ENCODE measurements around the gene PTPRK. TPM values are rescaled to one million over a fixed set of nuclear protein-coding genes. Genes with fewer than 3 reads are reported as not detected.

PTPRK gene
- 10 to 100 TPM; 10.2 to 22.4 (median 16.7) TPM for total RNA-seq
- polyA plus RNA-seq, result 1 to 10 TPM; 3.2 to 8.0 (median 3.4) TPM
- long read RNA-seq, donor 1, result 0 reads
- long read RNA-seq, donor 2, result 0 reads
- long read RNA-seq, donor 3, partial matches to known transcripts, result 0 of 1 reads
- long read RNA-seq, donor 3, other reads (novel, unspliced or antisense), result 0 of 1 reads
- long read RNA-seq, donor 4, partial matches to known transcripts, result 2 of 3 reads
- long read RNA-seq, donor 4, other reads (novel, unspliced or antisense), result 1 of 3 reads
- long read RNA-seq, donor 5, full-length matches to known transcripts, result 10 of 16 reads
- long read RNA-seq, donor 5, partial matches to known transcripts, result 4 of 16 reads
- long read RNA-seq, donor 5, other reads (novel, unspliced or antisense), result 2 of 16 reads
- long read RNA-seq, donor 6, partial matches to known transcripts, result 1 of 3 reads
- long read RNA-seq, donor 6, other reads (novel, unspliced or antisense), result 1 of 3 reads
- long read RNA-seq, donor 7, partial matches to known transcripts, result 0 of 2 reads
- long read RNA-seq, donor 7, other reads (novel, unspliced or antisense), result 0 of 2 reads
- long read RNA-seq, donor 8, partial matches to known transcripts, result 0 of 1 reads
- long read RNA-seq, donor 8, other reads (novel, unspliced or antisense), result 0 of 1 reads
- long read RNA-seq, donor 9, result 0 reads
- long read RNA-seq, donor 10, result 0 reads

DNA sequence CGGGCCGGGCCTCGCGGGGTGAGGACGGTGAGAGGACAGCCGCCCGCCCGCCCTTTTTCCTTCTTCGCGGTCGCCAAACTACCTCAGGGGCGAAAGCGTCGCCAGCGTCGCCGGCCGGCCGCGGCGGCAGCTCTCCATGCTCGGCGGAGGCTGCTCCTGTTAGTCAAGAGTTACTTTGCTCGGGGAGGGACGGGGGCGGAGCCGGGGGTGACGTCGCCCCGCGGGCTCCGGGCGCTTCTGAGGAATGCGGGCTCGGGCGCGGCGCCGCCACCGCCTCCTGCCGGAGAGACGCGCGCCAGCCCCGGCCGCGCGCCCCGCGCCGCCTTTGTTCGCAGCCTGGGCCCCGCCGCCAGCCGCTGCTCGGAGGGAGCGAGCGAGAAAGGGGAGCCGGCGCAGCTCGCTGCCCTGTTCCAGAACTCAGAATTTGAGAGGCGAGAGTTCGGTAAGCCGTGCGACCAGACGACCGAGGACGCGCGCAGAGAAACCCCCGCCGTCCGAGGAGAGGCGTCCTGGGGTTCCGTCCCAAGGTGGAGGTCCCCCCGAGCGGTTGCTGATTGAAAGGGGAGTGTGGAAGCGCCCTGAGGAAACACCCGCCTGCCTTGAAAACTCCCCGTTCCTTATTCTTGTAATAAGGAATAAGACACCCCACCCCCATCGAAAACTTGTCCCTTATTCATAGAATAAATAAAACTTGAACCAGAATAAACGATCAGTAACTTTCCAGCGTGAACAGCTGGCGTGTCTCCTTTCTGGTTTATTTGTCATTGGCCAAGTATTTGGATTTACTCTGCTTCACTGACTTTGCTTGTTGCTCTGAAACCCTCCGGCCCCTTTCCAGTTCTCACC, at the start of gene PTPRK:
Gene PTPRK, minus strand, starts transcription at position 164 of the 846 bp plus-strand sequence. CDS start 241 bp downstream, outside the sequence.
- Histone ChIP-seq H3K27ac (peak within 1 kb of the TSS; percentile 56 to 96 (median 89)), H3K36me3 (replicated peaks in 1 of 2) (no peaks in the 10 kb centered on the region), H3K4me1 (replicated peaks in 1 of 2) (peaks cover 0 to 5% of the 10 kb centered on the region in 2 donors), H3K9me3 (replicated peaks in 1 of 3) (no peaks in the 10 kb centered on the region), H3K4me3 (peak within 1 kb of the TSS; percentile 7 to 85 (median 60)), H3K27me3 (no peaks in the 10 kb centered on the region)
- DNase-seq, result peak; percentile 92 to 95 (median 93)
- TF ChIP-seq, protein P1, sequence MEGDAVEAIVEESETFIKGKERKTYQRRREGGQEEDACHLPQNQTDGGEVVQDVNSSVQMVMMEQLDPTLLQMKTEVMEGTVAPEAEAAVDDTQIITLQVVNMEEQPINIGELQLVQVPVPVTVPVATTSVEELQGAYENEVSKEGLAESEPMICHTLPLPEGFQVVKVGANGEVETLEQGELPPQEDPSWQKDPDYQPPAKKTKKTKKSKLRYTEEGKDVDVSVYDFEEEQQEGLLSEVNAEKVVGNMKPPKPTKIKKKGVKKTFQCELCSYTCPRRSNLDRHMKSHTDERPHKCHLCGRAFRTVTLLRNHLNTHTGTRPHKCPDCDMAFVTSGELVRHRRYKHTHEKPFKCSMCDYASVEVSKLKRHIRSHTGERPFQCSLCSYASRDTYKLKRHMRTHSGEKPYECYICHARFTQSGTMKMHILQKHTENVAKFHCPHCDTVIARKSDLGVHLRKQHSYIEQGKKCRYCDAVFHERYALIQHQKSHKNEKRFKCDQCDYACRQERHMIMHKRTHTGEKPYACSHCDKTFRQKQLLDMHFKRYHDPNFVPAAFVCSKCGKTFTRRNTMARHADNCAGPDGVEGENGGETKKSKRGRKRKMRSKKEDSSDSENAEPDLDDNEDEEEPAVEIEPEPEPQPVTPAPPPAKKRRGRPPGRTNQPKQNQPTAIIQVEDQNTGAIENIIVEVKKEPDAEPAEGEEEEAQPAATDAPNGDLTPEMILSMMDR (IDR thresholded peaks at IDR 0.05), result peak in 4 of 6 experiments; percentile 13 to 79 (median 78)
- TF ChIP-seq POLR2A (IDR thresholded peaks at IDR 0.05), result peak; percentile 62 to 96
- WGBS, 4 donors, result 1% methylated on average over 5 to 85 of the region's 85 CpGs
- intact Hi-C loops (cut with DNase I), result no loop called here

GRCh38 chr6:128567029-128567428, 46.6 kb upstream of the PTPRK start:
- WGBS, 4 donors, result 63 to 85% (median 73%) methylated on average over 1 of the region's 1 CpG
- H3K27me3 ChIP-seq, result no peaks in the 10 kb centered on the region
- intact Hi-C loops (cut with DNase I), result no loop called here
- DNase-seq, result no peak
- no peak overlapping the region for H3K27ac ChIP-seq
- H3K4me3 ChIP-seq, result no peak overlapping the region
- TF ChIP-seq POLR2A (IDR thresholded peaks at IDR 0.05), result no peak
- TF ChIP-seq, protein P1 (IDR thresholded peaks at IDR 0.05), result no peak
- H3K9me3 ChIP-seq (replicated peaks in 1 of 3), result no peaks in the 10 kb centered on the region
- H3K4me1 ChIP-seq (replicated peaks in 1 of 2), result no peaks in the 10 kb centered on the region
- no peaks in the 10 kb centered on the region for H3K36me3 ChIP-seq (replicated peaks in 1 of 2)

- H3K27ac ChIP-seq, result no peak overlapping the region
- H3K4me3 ChIP-seq, result no peak overlapping the region
- H3K27me3 ChIP-seq, result no peaks in the 10 kb centered on the region
- H3K36me3 ChIP-seq (replicated peaks in 1 of 2), result no peaks in the 10 kb centered on the region
- H3K9me3 ChIP-seq (replicated peaks in 1 of 3), result no peaks in the 10 kb centered on the region
- DNase-seq, result no peak
- H3K4me1 ChIP-seq (replicated peaks in 1 of 2), result no peaks in the 10 kb centered on the region
- TF ChIP-seq, protein P1 (IDR thresholded peaks at IDR 0.05), result no peak
- TF ChIP-seq POLR2A (IDR thresholded peaks at IDR 0.05), result no peak
- intact Hi-C loops (cut with DNase I), result no loop called here
Observed at GRCh38 chr6:128560966-128561365, 40.6 kb upstream of the PTPRK start.

- TF ChIP-seq POLR2A (IDR thresholded peaks at IDR 0.05), result no peak
- TF ChIP-seq, protein P1 (IDR thresholded peaks at IDR 0.05), result no peak
- WGBS, 4 donors, result 71 to 86% (median 76%) methylated on average over 2 of the region's 2 CpGs
- DNase-seq, result no peak
- Histone ChIP-seq H3K27ac (no peak overlapping the region), H3K36me3 (replicated peaks in 1 of 2) (no peaks in the 10 kb centered on the region), H3K27me3 (no peaks in the 10 kb centered on the region), H3K9me3 (replicated peaks in 1 of 3) (no peaks in the 10 kb centered on the region), H3K4me3 (no peak overlapping the region), H3K4me1 (replicated peaks in 1 of 2) (no peaks in the 10 kb centered on the region)
- intact Hi-C loops (cut with DNase I), result no loop called here
Observed at GRCh38 chr6:128558924-128559323, 38.5 kb upstream of the PTPRK start.
